GM21367 (cell line): ENCODE results near the gene TRIAP1.
"Not testable (repeated sequence)": the region's sequence is repeated elsewhere in the genome, so short reads cannot be mapped to it uniquely, and the experiment has no call there.

Experiments
- ATAC-seq: cut with Tn5 transposase; IDR thresholded peaks from one replicate; pipeline ENCODE4 v1.9.1; 2021; ENCODE audit not compliant: unreplicated experiment

TRIAP1 gene

DNA sequence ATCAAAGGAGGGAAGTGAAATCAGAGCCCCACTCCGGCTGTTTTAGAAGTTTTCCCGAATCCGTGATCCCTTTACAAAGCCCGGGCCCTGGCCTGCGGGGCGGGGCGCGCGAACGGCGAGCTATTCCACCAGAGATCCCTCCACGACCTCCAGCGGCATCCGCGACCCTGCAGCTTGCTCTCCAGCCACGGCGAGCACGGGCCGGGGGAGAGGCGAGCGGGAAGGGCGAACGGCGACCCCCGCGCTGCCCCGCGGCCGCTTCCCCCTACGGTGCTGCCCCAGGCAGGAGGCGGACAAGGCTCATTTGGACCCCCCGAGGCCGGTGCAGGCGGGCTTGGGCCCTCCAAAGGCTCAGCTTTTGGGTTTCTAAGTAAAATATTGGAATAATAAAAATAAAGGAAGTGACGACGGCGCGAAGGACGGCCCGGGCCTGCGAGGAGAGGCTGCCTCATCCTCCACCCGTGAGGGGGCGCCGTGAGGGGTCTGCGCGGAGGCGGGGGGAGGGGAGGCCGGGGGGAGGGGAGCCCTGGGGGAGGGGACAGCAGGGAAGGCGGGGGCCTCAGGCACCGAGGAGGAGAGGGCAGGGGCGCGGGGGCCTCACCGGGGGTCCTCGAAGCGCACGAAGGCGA, 22.8 kb upstream of the TRIAP1 start:
- ATAC-seq = no peak

GRCh38 chr12:120468325-120468820, 22.2 kb upstream of the TRIAP1 start:
- no peak for ATAC-seq

GRCh38 chr12:120467439-120467838, 21.3 kb upstream of the TRIAP1 start:
- no peak for ATAC-seq

DNA sequence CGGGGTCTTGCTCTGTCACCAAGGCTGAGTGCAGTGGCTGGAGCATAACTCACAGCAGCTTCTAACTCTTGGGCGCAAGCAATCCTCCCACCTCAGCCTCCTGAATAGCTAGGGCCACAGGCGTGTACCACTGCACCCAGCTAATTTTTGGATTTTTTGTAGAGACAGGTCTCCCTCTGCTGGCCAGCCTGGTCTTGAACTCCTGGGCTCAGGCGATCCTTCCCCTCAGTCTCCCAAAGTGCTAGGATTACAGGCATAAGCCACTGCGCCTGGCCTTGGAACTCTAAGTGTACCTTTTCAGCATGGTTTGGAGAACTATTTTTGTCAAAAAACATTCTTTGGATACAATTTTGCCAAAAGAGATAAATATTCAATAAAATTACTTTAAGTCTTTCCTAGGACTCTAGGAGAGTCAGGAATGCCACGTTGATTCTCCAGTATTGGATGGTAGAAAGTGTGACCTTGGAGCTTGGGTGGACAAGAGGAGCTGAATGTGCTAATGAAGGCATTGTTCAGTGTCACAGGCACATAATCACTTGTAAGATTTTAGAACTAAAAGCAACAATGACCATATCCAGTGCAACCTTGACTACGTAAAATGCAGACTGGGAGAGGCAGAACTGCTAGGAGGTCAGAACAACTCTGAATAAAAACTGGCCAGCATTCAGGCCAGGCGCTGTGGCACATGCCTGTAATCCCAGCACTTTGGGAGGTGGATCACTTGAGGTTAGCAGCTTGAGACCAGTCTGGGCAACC, 20.6 kb upstream of the TRIAP1 start:
- ATAC-seq = no peak

DNA sequence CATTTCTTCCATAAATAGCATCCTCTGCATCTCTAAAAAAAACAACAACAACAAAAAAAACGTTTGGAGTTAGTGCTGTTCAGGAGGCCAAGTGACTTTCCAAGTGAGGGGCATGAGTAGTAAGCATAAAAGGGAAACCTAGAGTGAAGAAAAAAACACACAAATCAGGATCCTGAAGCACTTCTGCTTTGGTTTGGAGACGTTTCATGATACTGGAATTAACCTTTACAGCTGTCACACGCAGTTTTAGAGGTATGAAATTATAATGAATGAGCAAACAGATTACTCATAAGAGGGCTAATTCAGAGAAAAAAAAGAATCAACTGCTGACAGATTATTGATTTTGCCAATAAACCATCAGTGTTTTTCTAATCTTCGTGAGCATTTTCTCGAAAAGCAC, 19.6 kb upstream of the TRIAP1 start:
- no peak for ATAC-seq

GRCh38 chr12:120463712-120464111, 17.5 kb upstream of the TRIAP1 start:
- ATAC-seq = no peak

DNA sequence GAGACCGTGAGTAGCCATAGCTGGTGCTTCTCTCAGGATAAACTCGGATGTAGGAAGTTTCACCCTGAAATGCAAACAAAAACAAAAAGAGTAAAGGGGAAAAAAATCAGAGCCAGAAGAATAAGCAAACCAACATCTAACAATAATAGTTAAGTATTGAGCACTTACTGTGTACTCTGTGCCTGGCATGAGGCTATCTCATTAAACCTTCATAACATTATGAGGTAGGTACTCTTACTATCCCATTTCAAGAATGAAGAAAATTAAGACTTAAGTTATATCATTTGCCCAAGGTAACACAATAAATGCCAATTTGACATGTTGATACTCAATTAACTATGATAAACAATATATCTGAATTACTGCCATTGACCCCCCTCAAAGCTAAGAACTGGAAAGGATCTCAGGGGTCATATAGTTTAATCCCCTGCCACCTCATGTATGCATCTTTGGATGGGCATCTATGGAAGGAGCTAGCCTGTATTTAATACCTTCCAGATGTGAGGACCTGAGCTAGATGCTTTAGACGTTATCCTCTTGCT, 16.0 kb upstream of the TRIAP1 start:
- no peak for ATAC-seq

- ATAC-seq = no peak
These were observed 14.0 kb upstream of the TRIAP1 start for GRCh38 chr12:120460157-120460556.

- ATAC-seq = no peak
These were observed 10.9 kb upstream of the TRIAP1 start for GRCh38 chr12:120457133-120457532.

GRCh38 chr12:120455302-120455701, 9.1 kb upstream of the TRIAP1 start:
- no peak for ATAC-seq

DNA sequence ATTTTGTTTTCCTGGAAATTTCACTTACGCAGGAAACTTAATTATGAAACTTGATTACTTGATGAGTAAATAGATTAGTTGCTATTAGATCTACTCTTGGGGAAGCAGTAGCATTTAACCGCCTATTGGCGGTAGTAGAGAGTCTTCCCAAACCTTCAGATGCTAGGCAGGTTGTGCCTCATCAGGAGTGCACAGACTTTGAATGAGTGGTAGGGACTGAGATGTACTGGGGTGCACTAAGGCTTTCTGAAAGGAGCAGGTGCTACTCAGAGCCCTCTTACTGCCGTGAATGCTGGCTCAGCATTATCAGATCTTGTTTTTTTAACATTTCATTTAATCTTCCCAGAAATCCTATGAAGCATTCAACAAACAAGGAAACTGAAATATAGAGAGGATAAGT, 7.8 kb upstream of the TRIAP1 start:
- ATAC-seq = no peak

GRCh38 chr12:120453060-120453750, 7.0 kb upstream of the TRIAP1 start:
- ATAC-seq = no peak

GRCh38 chr12:120452524-120452923, 6.3 kb upstream of the TRIAP1 start:
- not testable (repeated sequence) for ATAC-seq

DNA sequence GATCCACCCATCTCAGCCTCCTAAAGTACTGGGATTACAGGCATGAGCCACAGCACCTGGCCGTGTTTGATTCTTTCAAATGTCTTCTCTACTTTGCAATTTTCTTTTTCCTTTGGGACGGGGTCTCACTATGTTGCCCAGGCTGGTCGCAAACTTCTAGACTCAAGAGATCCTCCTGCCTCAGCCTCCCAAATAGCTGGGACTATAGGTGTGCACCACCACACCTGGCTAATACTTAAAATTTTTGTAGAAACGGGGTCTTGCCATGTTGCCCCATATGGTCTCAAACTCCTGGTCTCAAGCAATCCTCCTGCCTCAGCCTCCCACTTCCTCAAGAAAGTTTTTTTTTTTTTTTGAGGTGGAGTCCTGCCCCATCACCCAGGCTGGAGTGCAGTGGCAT, 1.8 kb upstream of the TRIAP1 start:
- no peak for ATAC-seq

DNA sequence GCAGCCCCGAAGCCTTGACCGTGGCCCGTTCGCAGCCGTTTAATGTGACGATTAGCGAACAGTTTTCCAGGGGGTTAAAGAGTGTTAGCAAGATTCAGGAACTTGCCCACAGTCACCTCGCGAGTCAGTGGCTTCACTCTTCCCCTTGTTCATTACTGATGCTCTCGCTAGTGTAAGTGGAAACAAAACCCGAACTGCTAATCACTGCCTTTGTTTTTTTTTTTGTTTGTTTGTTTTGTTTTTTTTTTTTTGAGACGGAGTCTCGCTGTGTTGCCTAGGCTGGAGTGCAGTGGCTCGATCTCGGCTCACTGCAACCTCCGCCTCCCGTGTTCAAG, 627 bp upstream of the TRIAP1 start:
- not testable (repeated sequence) for ATAC-seq

DNA sequence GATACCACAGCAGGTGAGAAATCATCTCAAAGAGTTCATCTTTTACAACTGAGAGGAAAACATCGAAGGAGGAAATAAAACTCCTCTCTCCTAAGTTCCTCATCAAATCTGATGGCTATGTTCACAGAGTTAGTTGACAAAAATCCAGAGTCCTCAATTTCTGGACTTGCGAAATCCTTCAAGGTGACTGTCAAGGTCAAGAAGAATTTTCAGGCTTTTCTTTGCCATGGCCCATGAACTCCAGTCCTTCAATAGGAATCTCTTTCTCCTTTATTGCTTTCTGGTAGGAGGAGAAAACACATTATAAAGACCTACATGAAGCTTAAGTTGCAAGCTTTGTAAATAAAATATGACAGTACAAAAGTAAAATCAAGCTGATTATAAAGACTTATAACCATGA, 1.5 kb downstream of the TRIAP1 start:
- ATAC-seq = no peak

DNA sequence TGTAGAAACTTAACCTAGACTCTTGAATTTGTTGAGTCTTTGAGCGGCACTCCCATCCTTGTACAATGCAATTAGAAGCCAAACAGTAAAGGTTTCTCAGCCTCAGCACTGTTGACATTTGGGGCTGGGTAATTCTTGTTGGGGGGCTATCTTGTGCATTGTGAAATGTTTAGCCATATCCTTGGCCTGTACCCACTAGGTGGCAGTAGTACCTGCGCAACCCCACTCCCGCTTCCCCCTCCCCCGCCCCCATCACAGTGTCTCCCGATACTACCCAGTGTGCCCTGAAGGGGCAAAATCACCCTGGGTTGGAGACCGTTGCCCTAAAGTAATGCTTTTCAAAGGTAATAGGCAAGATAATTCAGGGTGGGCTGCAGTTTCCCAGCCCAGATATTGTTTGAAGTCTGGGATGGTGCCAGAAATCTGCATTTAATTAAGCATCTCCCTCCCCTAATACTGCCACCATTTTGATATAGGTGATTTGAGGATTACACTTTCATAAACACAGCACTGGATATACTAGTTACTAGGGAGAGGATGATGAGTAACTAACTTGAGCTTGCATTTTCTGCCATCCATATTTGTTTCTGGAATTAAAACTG, 6.4 kb downstream of the TRIAP1 start:
- no peak for ATAC-seq

DNA sequence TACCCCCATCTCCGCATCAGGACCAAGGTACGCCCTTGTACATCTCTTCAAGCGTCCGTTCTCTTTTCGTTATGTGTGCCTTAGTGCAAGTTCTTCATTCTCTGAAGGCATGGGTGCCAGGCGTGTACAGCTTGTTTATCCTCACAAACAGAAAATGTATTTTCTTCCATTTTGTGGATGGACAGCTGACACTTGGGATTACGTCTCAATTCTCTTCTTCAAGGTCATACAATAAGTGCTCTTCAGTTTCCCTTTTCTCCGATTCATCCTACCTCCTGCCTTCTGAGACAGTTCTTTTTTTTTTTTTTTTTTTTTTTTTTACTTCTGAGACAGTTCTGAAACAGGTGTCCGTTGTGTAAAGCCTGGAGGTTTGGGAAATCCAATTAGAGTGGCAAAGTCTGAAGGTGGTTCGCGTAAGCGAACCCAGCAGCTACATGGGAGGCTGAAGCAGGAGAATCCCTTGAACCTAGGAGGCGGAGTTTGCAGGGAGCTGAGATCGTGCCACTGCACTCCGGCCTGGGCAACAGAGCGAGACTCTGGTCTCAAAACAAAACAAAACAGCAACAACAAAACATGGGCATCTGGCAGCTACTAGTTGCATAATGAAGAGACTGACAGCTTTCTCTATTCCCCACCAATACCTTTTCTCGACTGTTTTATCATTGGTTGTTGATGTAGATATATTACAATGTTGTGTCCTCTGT, 7.5 kb downstream of the TRIAP1 start:
- ATAC-seq = no peak

DNA sequence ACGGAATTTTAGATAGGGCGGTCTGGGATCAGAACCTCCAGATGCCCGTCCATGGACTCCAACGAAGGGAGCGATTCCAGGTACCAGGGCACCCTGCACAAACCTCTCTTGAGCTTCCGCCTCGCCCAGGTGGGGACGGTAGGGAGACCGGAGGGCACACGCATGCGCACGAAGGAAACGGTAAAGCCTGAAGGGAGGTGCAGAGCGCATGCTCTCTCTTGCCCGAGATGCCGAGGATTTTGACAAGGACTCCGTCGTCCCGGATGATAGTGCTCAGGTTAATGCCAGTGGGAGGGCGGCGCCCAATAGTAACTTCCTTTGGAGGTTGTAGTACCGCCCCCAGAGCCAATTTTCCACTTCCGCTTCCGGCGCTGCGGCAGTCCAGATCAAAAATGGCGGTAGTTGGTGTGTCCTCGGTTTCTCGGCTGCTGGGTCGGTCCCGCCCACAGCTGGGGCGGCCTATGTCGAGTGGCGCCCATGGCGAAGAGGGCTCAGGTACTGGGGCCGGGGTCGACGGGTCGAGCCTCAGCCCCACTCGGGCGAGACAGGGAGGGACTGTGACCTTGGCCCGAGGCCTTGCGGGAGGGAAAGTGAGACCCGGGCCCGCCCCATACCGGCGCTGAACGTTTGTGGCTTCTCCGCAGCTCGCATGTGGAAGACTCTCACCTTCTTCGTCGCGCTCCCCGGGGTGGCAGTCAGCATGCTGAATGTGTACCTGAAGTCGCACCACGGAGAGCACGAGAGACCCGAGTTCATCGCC, 8.3 kb downstream of the TRIAP1 start, which contains the start of gene COX6A1:
Gene COX6A1, plus strand, starts transcription at position 379 of the 760 bp plus-strand sequence. Its CDS starts 14 bp downstream, at position 393.
- peak; percentile 94 for ATAC-seq
